ENCODE results near the gene KCND3. TPM values are rescaled to one million over a fixed set of nuclear protein-coding genes. Genes with fewer than 3 reads are reported as not detected.

Gene KCND3
- total RNA-seq, 4 donors from 2014 or later = 7.4 to 20.4 (median 9.8) TPM

- no peak for DNase-seq (ENCODE audit: low spot score in 2 of 2)
- 30 to 32% methylated on average over 1 of the region's 1 CpG for WGBS, 2 donors
- no peak overlapping the region for H3K4me3 ChIP-seq (ENCODE audit: low read depth, poor library complexity, severe bottlenecking)
- TF ChIP-seq CTCF (IDR thresholded peaks at IDR 0.05) (no peak), POLR2A (IDR thresholded peaks at IDR 0.05) (no peak)
- intact Hi-C loops (cut with DNase I; ENCODE audit: low total_unique reads) = no loop called here
Measured at GRCh38 chr1:111978695-111979094, 10.8 kb downstream of the KCND3 start.

- WGBS, 2 donors = 78 to 86% methylated on average over 9 of the region's 9 CpGs
- DNase-seq (ENCODE audit: low spot score in 2 of 2) = no peak
Measured at GRCh38 chr1:111977378-111977777, 12.1 kb downstream of the KCND3 start.

GRCh38 chr1:111976842-111977241 lies 12.6 kb downstream of the KCND3 start:
- 59 to 64% methylated on average over 3 of the region's 3 CpGs for WGBS, 2 donors
- no peak for TF ChIP-seq POLR2A (IDR thresholded peaks at IDR 0.05)
- TF ChIP-seq CTCF (IDR thresholded peaks at IDR 0.05) = no peak
- no peak overlapping the region for H3K4me3 ChIP-seq (ENCODE audit: low read depth, poor library complexity, severe bottlenecking)

More at GRCh38 chr1:111977378-111977777, 12.1 kb downstream of the KCND3 start:
- intact Hi-C loops (cut with DNase I; ENCODE audit: low total_unique reads) = no loop called here
- no peak overlapping the region for H3K4me3 ChIP-seq (ENCODE audit: low read depth, poor library complexity, severe bottlenecking)
- no peak for TF ChIP-seq CTCF (IDR thresholded peaks at IDR 0.05)
- TF ChIP-seq POLR2A (IDR thresholded peaks at IDR 0.05) = no peak

GRCh38 chr1:111976332-111976731 lies 13.1 kb downstream of the KCND3 start:
- intact Hi-C loops (cut with DNase I; ENCODE audit: low total_unique reads) = no loop called here
- no peak for DNase-seq (ENCODE audit: low spot score in 2 of 2)
- H3K4me3 ChIP-seq (ENCODE audit: low read depth, poor library complexity, severe bottlenecking) = no peak overlapping the region
- 74 to 77% methylated on average over 5 of the region's 5 CpGs for WGBS, 2 donors
- TF ChIP-seq POLR2A (IDR thresholded peaks at IDR 0.05) (no peak), CTCF (IDR thresholded peaks at IDR 0.05) (no peak)

More at GRCh38 chr1:111976842-111977241, 12.6 kb downstream of the KCND3 start:
- DNase-seq (ENCODE audit: low spot score in 2 of 2) = no peak
- intact Hi-C loops (cut with DNase I; ENCODE audit: low total_unique reads) = no loop called here

GRCh38 chr1:111973150-111973790 lies 16.2 kb downstream of the KCND3 start:
- intact Hi-C loops (cut with DNase I; ENCODE audit: low total_unique reads) = no loop called here
- no peak overlapping the region for H3K4me3 ChIP-seq (ENCODE audit: low read depth, poor library complexity, severe bottlenecking)
- TF ChIP-seq POLR2A (IDR thresholded peaks at IDR 0.05) = no peak
- TF ChIP-seq CTCF (IDR thresholded peaks at IDR 0.05) = no peak
- WGBS, 2 donors = 72 to 85% methylated on average over 3 of the region's 3 CpGs
- no peak for DNase-seq (ENCODE audit: low spot score in 2 of 2)

- H3K4me3 ChIP-seq (ENCODE audit: low read depth, poor library complexity, severe bottlenecking) = no peak overlapping the region
- intact Hi-C loops (cut with DNase I; ENCODE audit: low total_unique reads) = no loop called here
- no peak for DNase-seq (ENCODE audit: low spot score in 2 of 2)
- WGBS, 2 donors = 50 to 59% methylated on average over 1 of the region's 1 CpG
- TF ChIP-seq POLR2A (IDR thresholded peaks at IDR 0.05) (no peak), CTCF (IDR thresholded peaks at IDR 0.05) (no peak)
Measured at GRCh38 chr1:111971396-111971795, 18.1 kb downstream of the KCND3 start.

All from lower leg skin (tissue), 4 donors.